Activated CD4-positive, alpha-beta T cell treated with anti-CD3 and anti-CD28 coated beads for 4 hours (primary cell): ENCODE results near the gene VPS13D.
"Not testable (repeated sequence)": the region's sequence is repeated elsewhere in the genome, so short reads cannot be mapped to it uniquely, and the experiment has no call there.

Experiments
- DNase-seq, 2 donors: peaks; one replicate each; pipeline ENCODE4 v3.0.0-alpha.2; 2020

VPS13D gene

GRCh38 chr1:12196641-12197482 lies 33.0 kb upstream of the VPS13D start:
- DNase-seq, result no peak

- DNase-seq, result no peak
Observed at GRCh38 chr1:12197483-12197880, 32.3 kb upstream of the VPS13D start.

GRCh38 chr1:12200208-12200607 lies 29.6 kb upstream of the VPS13D start:
- no peak for DNase-seq

- no peak for DNase-seq
Observed at GRCh38 chr1:12201352-12202189, 28.3 kb upstream of the VPS13D start.

- no peak for DNase-seq
Observed at GRCh38 chr1:12202190-12202497, 27.7 kb upstream of the VPS13D start.

- DNase-seq, result no peak
Observed at GRCh38 chr1:12202577-12202976, 27.3 kb upstream of the VPS13D start.

GRCh38 chr1:12203216-12204007 lies 26.4 kb upstream of the VPS13D start:
- no peak for DNase-seq

GRCh38 chr1:12204140-12204539 lies 25.7 kb upstream of the VPS13D start:
- peak; percentile 64 to 67 for DNase-seq

- no peak for DNase-seq
Observed at GRCh38 chr1:12204754-12205658, 24.8 kb upstream of the VPS13D start.

- no peak for DNase-seq
Observed at GRCh38 chr1:12206238-12206637, 23.6 kb upstream of the VPS13D start.

GRCh38 chr1:12206792-12207424 lies 22.9 kb upstream of the VPS13D start:
- DNase-seq, result no peak

- no peak for DNase-seq
Observed at GRCh38 chr1:12208271-12208670, 21.6 kb upstream of the VPS13D start.

- peak; percentile 79 to 90 for DNase-seq
Observed at GRCh38 chr1:12208764-12209494, 20.9 kb upstream of the VPS13D start.

GRCh38 chr1:12209495-12209832 lies 20.4 kb upstream of the VPS13D start:
- DNase-seq, result no peak

GRCh38 chr1:12215118-12215961 lies 14.5 kb upstream of the VPS13D start:
- DNase-seq, result no peak

GRCh38 chr1:12219800-12220199 lies 10.0 kb upstream of the VPS13D start:
- no peak for DNase-seq

GRCh38 chr1:12220890-12221289 lies 8.9 kb upstream of the VPS13D start:
- DNase-seq, result no peak

GRCh38 chr1:12222700-12223099 lies 7.1 kb upstream of the VPS13D start:
- DNase-seq, result not testable (repeated sequence)

GRCh38 chr1:12224092-12224491 lies 5.7 kb upstream of the VPS13D start:
- not testable (repeated sequence) for DNase-seq

- DNase-seq, result no peak
Observed at GRCh38 chr1:12228979-12229378, 851 bp upstream of the VPS13D start.
